Transverse colon (tissue), 4 donors: Measurements from ENCODE around the gene TLCD3B.

Source experiments
- POLR2A ChIP-seq: fragments of 450-650 bp; IDR thresholded peaks from one replicate; pipeline ENCODE4 v1.6.1; 2016; ENCODE audit warnings: antibody characterized with exemption, mild to moderate bottlenecking, moderate library complexity
- POLR2AphosphoS5 ChIP-seq, 3 donors: sonication (generic); formaldehyde crosslinking; IDR thresholded peaks; one replicate each; pipeline ENCODE4 v1.6.1; 2016; ENCODE audit warnings: antibody characterized with exemption in 3 of 3
- TF ChIP-seq, protein P1 (sequence below), 5 experiments: fragments of 200-600 bp in 3 of 5; fragments of 450-650 bp in 2 of 5; sonication (generic) in 3 of 5; IDR thresholded peaks; 1 replicate in 2 of 5; 2 replicates in 3 of 5; pipeline ENCODE4 v1.5.1; 2016 to 2017; ENCODE audit warnings: antibody characterized with exemption in 5 of 5, inconsistent platforms in 3 of 5, mild to moderate bottlenecking in 2 of 5, moderate library complexity in 1 of 5

DNA sequence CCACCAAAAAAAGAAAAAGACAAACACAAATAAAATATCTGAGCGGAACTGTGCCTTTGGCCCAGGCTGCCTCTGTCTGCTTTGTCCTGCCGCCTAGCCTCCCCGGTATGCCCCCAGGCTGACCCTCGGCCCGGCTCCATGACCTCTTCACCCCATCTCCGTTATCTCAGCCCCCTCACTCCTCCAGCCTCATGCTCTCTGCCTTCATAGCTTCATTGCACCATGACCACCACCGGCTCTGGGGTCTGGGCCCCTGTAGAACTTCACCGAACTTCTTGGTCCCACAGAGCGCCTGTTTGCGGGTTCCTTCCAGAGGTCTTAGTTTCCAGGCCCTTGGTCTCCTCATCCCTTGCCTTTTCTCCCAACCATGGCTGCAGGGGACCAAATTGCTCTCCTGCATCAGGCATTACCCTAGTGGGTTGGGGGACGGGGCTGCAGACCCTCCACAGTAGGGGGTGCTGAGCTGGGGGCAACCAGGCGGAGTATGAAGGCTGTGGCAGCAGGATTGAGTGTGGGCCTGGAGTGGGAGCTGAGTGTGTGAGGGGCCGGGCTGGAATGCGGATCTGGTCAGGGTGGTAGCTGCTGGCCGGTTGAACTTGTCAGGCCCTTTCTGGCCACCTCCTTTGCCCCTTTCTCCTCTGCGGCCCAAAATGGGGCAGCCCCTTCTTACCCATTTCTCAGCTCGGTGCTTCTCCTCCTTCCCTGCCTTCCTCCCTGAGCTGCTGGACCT, 42.6 kb downstream of the TLCD3B start:
- TF ChIP-seq, protein P1, sequence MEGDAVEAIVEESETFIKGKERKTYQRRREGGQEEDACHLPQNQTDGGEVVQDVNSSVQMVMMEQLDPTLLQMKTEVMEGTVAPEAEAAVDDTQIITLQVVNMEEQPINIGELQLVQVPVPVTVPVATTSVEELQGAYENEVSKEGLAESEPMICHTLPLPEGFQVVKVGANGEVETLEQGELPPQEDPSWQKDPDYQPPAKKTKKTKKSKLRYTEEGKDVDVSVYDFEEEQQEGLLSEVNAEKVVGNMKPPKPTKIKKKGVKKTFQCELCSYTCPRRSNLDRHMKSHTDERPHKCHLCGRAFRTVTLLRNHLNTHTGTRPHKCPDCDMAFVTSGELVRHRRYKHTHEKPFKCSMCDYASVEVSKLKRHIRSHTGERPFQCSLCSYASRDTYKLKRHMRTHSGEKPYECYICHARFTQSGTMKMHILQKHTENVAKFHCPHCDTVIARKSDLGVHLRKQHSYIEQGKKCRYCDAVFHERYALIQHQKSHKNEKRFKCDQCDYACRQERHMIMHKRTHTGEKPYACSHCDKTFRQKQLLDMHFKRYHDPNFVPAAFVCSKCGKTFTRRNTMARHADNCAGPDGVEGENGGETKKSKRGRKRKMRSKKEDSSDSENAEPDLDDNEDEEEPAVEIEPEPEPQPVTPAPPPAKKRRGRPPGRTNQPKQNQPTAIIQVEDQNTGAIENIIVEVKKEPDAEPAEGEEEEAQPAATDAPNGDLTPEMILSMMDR (IDR thresholded peaks at IDR 0.05), result no peak
- no peak for TF ChIP-seq POLR2A
- no peak for TF ChIP-seq POLR2AphosphoS5 (IDR thresholded peaks at IDR 0.05)
